Measurements from ENCODE around the gene IRAK1.

DNA sequence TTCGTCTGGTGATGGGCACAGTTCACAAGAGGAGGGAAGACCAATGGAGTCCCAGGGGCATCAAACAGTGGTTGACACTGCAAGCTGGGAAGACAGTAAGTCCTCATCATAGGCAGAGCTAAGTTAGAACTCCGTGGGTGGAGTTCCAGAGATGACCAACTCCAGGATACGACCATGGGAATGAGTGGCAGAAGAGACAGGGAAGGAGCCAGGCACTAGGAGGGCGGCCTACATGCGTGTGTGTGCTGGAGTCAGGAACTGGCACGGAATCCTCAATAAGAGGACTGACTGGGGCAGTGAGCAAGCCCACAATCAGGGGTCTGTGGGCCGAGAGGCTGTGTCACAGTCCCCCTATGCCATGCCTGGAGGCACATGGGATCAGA, 30.4 kb upstream of the IRAK1 start:
- TF ChIP-seq POLR2A (IDR thresholded peaks at IDR 0.05; ENCODE audit: low read depth, low read length) (no peak), POLR2AphosphoS5 (IDR thresholded peaks at IDR 0.05; ENCODE audit: low read depth, low read length) (no peak), TAF1 (IDR thresholded peaks at IDR 0.05; ENCODE audit: borderline replicate concordance, low read depth, low read length) (no peak)
